ENCODE measurements around the gene BCL11A. TPM values are rescaled to one million over a fixed set of nuclear protein-coding genes. Genes with fewer than 3 reads are reported as not detected.
"Not testable (repeated sequence)": the region's sequence is repeated elsewhere in the genome, so short reads cannot be mapped to it uniquely, and the experiment has no call there.

BCL11A gene
- total RNA-seq, 2 experiments from 2014 or later, result 0.40 to 0.64 TPM

DNA sequence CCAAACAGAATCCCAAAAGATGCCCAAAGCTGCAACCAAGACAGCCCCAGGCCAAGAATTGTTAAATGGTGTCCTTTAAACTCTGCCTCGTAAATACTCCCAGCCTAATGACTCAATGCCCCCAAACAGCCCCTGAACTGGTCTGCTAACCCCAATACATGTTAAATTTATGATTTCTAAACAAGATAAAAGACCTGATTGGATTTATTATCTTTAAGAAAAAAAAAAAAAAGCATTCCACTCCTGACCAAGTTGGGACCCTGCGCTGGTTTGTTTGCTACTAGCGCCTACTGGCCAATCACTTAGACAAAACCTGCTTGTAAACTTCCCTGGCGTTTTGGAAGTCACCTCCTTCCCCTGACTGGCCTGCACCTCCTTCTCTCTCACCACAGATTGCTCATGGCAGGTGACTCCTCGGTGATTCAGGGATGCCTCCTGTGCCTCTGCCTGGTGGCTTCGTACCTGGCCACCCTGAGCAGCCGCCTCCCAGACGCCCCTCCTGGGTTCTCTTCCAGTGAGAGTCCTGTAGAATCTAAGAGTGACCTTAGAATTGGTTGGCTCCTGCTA is 121.3 kb downstream of the BCL11A start:
- DNase-seq (no peak), ATAC-seq (ENCODE audit: low read depth) (no peak)
- Mint-ChIP-seq H3K4me3 (no peak overlapping the region), H3K4me1 (no peaks in the 10 kb centered on the region), H3K36me3 (no peaks in the 10 kb centered on the region), H3K9me3 (no peaks in the 10 kb centered on the region), H3K27ac (no peak overlapping the region), H3K27me3 (peaks cover 13% of the 10 kb centered on the region)
- POLR2A ChIA-PET, result no interaction called here

DNA sequence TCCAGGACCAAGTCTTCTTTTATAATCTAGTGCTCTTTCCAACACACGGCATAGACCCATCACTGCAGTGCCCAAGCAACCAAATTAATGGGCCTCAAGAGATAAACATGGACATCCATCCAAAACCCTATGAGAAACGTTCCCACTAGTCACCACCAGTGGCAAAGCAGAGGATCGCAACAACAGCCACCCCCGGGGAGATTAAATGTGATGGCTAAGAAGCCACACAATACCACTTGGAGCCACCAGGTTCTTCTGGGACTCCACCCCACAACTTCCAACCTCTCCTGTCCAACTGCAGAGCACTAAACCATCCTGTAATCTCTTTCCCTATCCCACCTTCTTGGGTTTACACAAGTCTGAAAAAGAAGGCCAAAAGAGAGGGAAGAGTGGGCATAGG is 123.8 kb downstream of the BCL11A start:
- Mint-ChIP-seq H3K27ac (no peak overlapping the region), H3K4me1 (no peaks in the 10 kb centered on the region), H3K36me3 (no peaks in the 10 kb centered on the region), H3K9me3 (no peaks in the 10 kb centered on the region), H3K4me3 (no peak overlapping the region), H3K27me3 (peaks cover 13% of the 10 kb centered on the region)
- ATAC-seq (ENCODE audit: low read depth), result no peak
- no peak for DNase-seq
- POLR2A ChIA-PET, result no interaction called here

DNA sequence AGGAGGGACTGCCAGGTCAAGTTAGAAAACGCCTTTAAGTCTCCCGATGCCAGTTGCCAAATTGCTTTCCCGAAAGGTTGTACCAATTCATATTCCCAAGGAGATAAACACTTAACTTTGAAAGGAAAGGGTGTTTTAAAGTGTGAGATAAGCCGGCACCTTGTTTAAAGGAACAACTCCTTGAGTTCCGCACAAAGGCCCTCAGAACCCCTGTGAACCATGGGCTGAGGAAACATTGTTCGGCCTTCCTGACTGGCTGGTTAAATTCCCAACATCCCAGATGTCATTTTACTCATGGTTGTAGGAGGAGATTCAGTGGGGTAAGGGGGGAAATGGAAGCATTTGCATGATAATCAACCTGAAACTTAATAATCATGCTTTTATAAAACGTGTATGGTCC is 126.6 kb downstream of the BCL11A start:
- POLR2A ChIA-PET, result no interaction called here
- Mint-ChIP-seq H3K36me3 (no peaks in the 10 kb centered on the region), H3K9me3 (no peaks in the 10 kb centered on the region), H3K4me3 (no peak overlapping the region), H3K27me3 (peaks cover 8% of the 10 kb centered on the region), H3K4me1 (no peaks in the 10 kb centered on the region), H3K27ac (no peak overlapping the region)
- ATAC-seq (ENCODE audit: low read depth) (no peak), DNase-seq (no peak)

DNA sequence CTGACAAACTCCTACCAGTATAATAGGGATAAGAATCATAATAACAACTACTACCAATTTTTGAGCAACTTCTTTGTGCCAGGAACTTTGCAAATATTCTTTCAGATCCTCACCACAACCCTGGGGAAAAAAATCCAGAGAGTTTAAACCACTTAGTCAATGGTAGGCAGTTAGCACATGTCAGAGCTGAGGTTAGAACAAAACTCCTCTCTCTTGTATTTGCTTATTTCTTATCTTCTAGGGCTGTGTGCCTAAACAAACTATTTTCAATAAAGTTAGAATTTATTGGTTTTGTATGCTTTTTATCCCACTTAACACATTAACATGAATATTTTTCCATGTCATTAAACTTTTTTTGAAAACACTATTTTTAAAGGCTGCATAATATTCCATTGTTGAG is 127.1 kb downstream of the BCL11A start:
- Mint-ChIP-seq H3K4me3 (no peak overlapping the region), H3K36me3 (no peaks in the 10 kb centered on the region), H3K9me3 (no peaks in the 10 kb centered on the region), H3K27ac (no peak overlapping the region), H3K27me3 (peaks cover 6% of the 10 kb centered on the region), H3K4me1 (no peaks in the 10 kb centered on the region)
- DNase-seq, result no peak
- ATAC-seq (ENCODE audit: low read depth), result no peak
- POLR2A ChIA-PET, result no interaction called here

DNA sequence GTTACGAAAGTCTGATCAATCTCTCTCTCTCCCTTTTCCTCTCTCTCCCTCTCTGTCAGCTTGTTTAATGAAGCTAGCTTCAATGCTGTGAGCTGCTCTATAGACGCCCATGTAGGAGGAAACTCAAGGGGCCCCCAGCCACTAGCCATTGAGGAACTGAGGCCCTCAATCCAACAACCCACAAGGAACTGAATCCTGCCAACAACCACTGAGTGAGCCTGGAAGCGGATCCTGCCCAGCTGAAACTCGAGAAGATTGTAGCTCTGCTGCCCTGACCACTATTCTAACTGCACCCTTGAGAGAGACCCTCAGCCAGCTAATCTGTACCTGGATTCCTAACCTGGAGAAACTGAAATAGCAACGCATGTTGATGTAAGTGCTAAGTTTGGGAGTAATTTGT is 129.2 kb downstream of the BCL11A start:
- DNase-seq, result no peak
- no peak for ATAC-seq (ENCODE audit: low read depth)
- Mint-ChIP-seq H3K36me3 (no peaks in the 10 kb centered on the region), H3K4me1 (no peaks in the 10 kb centered on the region), H3K4me3 (no peak overlapping the region), H3K9me3 (no peaks in the 10 kb centered on the region), H3K27me3 (peaks cover 7% of the 10 kb centered on the region), H3K27ac (no peak overlapping the region)
- POLR2A ChIA-PET, result no interaction called here

DNA sequence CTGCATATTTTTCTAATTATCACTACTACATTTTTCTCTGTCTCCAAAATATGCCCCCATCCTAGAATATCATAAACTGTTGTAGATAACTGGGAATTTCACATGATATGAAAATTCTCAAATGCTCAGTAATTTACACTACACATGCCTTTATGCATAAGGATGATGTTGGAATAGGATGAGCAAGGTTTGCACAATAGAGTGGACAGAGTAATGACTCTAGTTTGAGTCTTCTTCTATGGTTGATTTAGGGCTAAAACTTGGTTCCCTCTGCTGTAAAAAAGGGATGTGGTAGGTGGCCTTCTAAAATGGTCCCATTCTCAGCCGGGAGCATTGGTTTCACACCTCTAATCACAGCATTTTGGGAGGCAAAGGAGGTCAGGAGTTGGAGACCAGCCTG is 129.9 kb downstream of the BCL11A start:
- Mint-ChIP-seq H3K4me3 (no peak overlapping the region), H3K9me3 (no peaks in the 10 kb centered on the region)

DNA sequence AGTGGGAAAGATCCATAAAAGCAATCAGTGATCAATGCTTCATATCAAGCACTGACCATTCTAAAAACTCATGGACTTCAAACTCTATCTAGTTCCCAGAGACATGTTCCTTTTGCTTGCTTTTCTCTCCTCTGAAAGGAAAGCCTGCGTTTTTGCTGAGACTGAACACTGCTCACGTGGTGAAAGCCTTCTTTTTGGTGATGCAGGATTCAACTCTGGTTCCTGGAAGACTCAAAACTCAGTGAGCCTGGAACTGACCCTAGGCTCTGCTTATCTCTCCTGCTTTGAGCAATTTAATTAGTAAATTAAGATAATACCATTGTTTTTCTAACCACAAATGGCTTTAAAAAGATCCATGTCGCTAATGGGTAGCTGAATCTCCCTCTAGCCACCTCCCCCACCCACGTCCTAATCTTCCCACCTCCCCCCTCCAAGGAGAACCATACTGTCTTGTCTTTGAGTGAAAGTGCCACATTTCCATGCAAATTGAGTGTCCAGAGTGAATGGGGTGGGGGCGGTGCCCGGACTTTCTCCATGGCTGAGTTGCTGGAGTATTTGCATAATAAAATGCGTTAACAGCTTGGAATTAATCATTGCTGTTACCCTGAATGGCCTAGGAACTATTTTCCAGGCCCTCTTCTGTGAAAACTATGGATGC is 130.5 kb downstream of the BCL11A start:
- POLR2A ChIA-PET, result no interaction called here
- Mint-ChIP-seq H3K9me3 (no peaks in the 10 kb centered on the region), H3K36me3 (no peaks in the 10 kb centered on the region), H3K27me3 (peaks cover 8% of the 10 kb centered on the region), H3K27ac (no peak overlapping the region), H3K4me3 (no peak overlapping the region), H3K4me1 (no peaks in the 10 kb centered on the region)
- no peak for DNase-seq
- no peak for ATAC-seq (ENCODE audit: low read depth)

More for the DNA sequence above, 129.9 kb downstream of the BCL11A start:
- no peaks in the 10 kb centered on the region for H3K4me1 Mint-ChIP-seq
- ATAC-seq (ENCODE audit: low read depth) (no peak), DNase-seq (no peak)
- H3K27ac Mint-ChIP-seq, result no peak overlapping the region
- H3K27me3 Mint-ChIP-seq, result peaks cover 8% of the 10 kb centered on the region
- H3K36me3 Mint-ChIP-seq, result no peaks in the 10 kb centered on the region
- POLR2A ChIA-PET, result no interaction called here

DNA sequence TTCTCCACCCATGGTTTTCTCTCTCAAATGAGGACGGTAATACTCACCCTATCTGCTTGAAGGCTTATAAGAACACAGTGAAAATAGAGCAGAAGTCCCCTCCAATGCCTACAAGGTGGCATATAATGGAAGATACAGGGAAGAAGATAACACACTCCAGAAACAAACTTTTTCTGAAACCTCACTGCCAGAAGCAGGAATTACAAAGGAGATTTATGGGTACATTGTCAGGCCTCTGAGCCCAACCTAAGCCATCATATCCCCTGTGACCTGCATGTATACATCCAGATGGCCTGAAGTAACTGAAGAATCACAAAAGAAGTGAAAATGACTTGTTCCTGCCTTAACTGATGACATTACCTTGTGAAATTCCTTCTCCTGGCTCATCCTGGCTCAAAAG is 136.2 kb downstream of the BCL11A start:
- peaks cover 19% of the 10 kb centered on the region for H3K27me3 Mint-ChIP-seq
- H3K36me3 Mint-ChIP-seq; ATAC-seq (ENCODE audit: low read depth); H3K9me3 Mint-ChIP-seq; DNase-seq; H3K4me1 Mint-ChIP-seq; H3K4me3 Mint-ChIP-seq; POLR2A ChIA-PET; H3K27ac Mint-ChIP-seq: not testable (repeated sequence)

DNA sequence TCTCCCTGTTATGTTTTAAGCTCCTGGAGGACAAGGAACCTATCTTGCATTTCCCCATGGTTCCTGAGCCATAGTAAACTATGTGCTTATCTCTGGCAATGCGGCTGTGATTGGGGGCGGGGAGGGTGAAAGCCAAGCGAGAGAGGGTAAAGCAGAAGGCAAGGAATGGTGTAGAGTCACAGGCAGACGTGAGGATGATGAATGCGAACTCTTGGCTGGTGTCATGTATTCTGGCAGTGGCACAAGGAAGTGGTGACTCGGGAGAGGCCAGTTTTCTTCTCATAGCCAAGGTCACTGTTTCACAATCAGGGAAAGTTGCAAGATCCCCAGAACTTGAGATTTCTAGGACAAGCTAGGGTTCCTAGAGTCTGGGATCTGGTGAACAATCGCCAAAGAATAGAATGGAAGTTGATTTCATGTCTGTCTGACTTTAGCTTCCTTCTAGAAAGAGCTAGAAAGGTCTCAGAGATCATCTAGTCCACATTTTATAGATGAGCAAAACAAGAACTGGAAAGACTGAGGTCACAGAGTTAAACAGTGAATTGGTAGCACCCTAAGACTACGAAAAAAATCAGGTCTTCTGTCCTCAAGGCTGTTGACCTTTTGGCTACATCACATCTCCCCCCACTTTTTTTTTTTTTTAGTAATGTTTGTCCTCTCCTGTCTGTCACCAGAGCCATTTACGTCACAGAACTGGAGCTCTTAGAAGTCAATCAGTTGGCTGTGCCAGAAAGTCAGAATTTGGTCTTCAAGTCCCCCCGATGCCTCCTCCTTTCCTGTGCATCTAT is 137.0 kb downstream of the BCL11A start:
- Mint-ChIP-seq H3K4me1 (peaks cover 2% of the 10 kb centered on the region), H3K36me3 (no peaks in the 10 kb centered on the region), H3K9me3 (no peaks in the 10 kb centered on the region), H3K27ac (no peak overlapping the region), H3K27me3 (peaks cover 22% of the 10 kb centered on the region), H3K4me3 (no peak overlapping the region)
- POLR2A ChIA-PET, result no interaction called here
- ATAC-seq (ENCODE audit: low read depth) (no peak), DNase-seq (no peak)

DNA sequence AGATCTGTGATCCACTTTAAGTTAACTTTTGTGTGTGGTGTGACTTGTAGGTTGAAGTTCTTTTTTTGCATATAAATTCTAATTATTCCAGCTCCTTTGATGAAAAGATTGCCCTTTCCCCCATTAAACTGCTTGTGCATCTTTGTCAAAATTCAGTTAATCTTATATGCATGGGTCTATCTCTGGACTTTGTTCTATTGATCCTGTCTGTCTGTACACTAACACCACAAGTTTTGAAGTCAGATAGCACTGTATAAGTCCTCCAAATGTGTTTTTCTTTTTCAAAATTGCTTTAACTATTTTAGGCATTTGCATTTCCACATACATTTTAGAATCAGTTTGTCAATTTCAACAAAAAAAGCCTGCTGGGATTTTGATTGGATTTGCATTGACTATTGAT is 137.6 kb downstream of the BCL11A start:
- ATAC-seq (ENCODE audit: low read depth) (no peak), DNase-seq (no peak)
- no peaks in the 10 kb centered on the region for H3K9me3 Mint-ChIP-seq
- POLR2A ChIA-PET, result no interaction called here
- H3K4me3 Mint-ChIP-seq, result no peak overlapping the region
- no peak overlapping the region for H3K27ac Mint-ChIP-seq
- H3K27me3 Mint-ChIP-seq, result peaks cover 23% of the 10 kb centered on the region
- H3K4me1 Mint-ChIP-seq, result peaks cover 5% of the 10 kb centered on the region
- H3K36me3 Mint-ChIP-seq, result no peaks in the 10 kb centered on the region

DNA sequence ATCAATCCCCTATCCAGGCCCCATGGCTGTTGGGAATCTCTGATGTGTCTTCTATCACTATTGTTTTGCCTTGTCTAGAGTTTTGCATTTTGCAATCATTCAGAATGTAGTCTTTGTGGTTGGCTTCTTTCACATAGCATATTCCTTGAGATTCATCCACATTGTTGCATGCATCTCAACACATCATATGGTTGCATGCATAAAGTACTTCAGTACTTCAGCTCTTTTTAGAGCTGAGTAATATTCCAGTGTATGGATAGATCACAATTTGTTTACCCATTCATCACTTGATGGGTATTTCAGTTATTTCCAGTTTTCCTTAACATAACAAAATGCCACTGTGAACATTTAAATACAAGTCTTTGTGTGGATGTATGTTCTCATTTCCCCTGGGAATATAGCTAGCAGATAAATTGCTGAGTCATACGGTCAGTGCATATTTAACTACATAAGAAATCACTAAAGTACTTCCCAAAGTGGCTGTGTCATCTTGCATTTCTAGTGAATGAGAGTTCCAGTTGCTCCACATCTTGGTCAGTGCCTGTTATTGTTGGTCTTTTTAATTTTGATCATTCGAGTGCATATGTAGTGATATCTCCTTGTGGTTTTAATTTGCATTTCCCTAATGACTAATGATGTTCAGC is 138.8 kb downstream of the BCL11A start:
- no peak overlapping the region for H3K4me3 Mint-ChIP-seq
- no peaks in the 10 kb centered on the region for H3K36me3 Mint-ChIP-seq
- no peak for DNase-seq
- POLR2A ChIA-PET, result no interaction called here
- peaks cover 5% of the 10 kb centered on the region for H3K4me1 Mint-ChIP-seq
- H3K27ac Mint-ChIP-seq, result no peak overlapping the region
- H3K27me3 Mint-ChIP-seq, result peaks cover 23% of the 10 kb centered on the region
- no peaks in the 10 kb centered on the region for H3K9me3 Mint-ChIP-seq
- no peak for ATAC-seq (ENCODE audit: low read depth)

DNA sequence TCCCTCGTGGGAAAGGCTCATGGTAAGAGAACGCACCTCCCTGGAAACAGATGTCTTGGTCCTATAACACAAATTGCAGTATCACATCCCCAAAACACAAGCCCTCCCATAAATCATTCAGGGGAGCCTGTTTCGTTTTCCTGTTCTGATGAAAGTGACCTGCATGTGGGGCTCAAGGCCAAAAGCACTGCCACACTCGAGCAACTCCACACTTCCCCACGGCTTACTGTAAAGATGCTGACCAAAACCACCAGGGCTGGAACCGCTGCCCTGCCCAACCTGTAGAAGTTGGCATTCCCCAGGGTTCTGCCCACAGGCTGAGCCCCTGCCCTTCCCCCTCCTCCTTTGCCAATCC is 139.7 kb downstream of the BCL11A start:
- Mint-ChIP-seq H3K9me3 (no peaks in the 10 kb centered on the region), H3K27me3 (peaks cover 26% of the 10 kb centered on the region), H3K36me3 (no peaks in the 10 kb centered on the region), H3K27ac (no peak overlapping the region), H3K4me1 (peaks cover 5% of the 10 kb centered on the region), H3K4me3 (no peak overlapping the region)
- DNase-seq (no peak), ATAC-seq (ENCODE audit: low read depth) (no peak)
- POLR2A ChIA-PET, result no interaction called here

DNA sequence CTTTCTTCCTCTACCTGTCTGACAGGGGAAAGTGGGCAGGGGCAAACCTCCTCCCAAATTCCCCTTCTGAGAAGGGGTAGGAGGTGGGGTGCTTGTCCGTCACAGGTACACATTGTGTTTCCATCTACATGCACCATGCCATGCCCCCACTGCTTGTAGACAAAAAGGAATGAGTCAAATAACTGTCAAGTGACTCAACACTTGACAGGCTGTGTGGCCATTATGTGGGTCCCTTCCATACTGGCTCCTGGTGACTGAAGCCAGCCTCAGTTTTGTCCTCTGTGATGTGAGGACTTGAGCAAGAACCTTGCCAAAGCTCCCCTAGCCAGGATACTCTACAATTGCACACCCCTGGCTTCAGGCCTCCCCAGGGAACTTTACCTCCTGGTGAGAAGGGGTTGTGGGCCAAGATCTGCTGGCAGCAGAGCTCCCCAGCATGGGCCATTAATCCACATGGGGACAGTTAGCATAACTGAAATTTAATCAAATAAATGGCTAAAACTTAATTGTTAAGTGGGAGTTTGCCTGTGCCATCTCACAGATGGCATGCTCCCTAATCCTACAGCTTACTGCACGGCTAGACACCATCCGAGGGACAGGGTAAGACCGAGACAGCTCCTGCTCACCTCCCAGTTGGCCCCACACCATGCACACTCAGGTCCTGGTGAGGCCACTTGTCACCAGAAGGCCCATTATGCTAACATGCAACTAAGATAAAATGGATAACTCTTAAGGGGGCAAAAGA is 140.2 kb downstream of the BCL11A start:
- no peaks in the 10 kb centered on the region for H3K36me3 Mint-ChIP-seq
- DNase-seq (no peak), ATAC-seq (ENCODE audit: low read depth) (no peak)
- no peak overlapping the region for H3K4me3 Mint-ChIP-seq
- POLR2A ChIA-PET, result no interaction called here
- H3K9me3 Mint-ChIP-seq, result no peaks in the 10 kb centered on the region
- H3K4me1 Mint-ChIP-seq, result peaks cover 5% of the 10 kb centered on the region
- H3K27me3 Mint-ChIP-seq, result peaks cover 24% of the 10 kb centered on the region
- H3K27ac Mint-ChIP-seq, result no peak overlapping the region
